Measurements from ENCODE around the gene GPC6. TPM values are rescaled to one million over a fixed set of nuclear protein-coding genes. Genes with fewer than 3 reads are reported as not detected.

GPC6 gene
- total and polyA plus RNA-seq, 10 donors, result 0.22 to 9.3 (median 4.5) TPM

- no peaks in the 10 kb centered on the region for H3K36me3 ChIP-seq
- TF ChIP-seq CTCF (IDR thresholded peaks at IDR 0.05 in 8 of 11, conservative IDR thresholded peaks at IDR 0.05 in 3 of 11) (no peak), POLR2A (IDR thresholded peaks at IDR 0.05) (no peak), POLR2AphosphoS5 (IDR thresholded peaks at IDR 0.05) (no peak)
These were observed 974.4 kb downstream of the GPC6 start for GRCh38 chr13:94201022-94201421.

GRCh38 chr13:94204163-94204562 lies 977.6 kb downstream of the GPC6 start:
- TF ChIP-seq POLR2A (IDR thresholded peaks at IDR 0.05), result no peak
- no peak for TF ChIP-seq POLR2AphosphoS5 (IDR thresholded peaks at IDR 0.05)
- no peak for TF ChIP-seq CTCF (IDR thresholded peaks at IDR 0.05 in 8 of 11, conservative IDR thresholded peaks at IDR 0.05 in 3 of 11)
- Histone ChIP-seq H3K27me3 (replicated peaks in 1 of 7) (no peaks in the 10 kb centered on the region), H3K36me3 (no peaks in the 10 kb centered on the region), H3K4me3 (no peak overlapping the region), H3K27ac (no peak overlapping the region), H3K4me1 (no peaks in the 10 kb centered on the region), H3K9me3 (no peaks in the 10 kb centered on the region)
- intact Hi-C loops (cut with DNase I; ENCODE audit: low total_unique reads), result no loop called here
- WGBS, 5 donors, result 76 to 92% (median 87%) methylated on average over 2 of the region's 2 CpGs
- DNase-seq, result no peak

More at GRCh38 chr13:94201022-94201421, 974.4 kb downstream of the GPC6 start:
- WGBS, 5 donors, result 82 to 94% (median 86%) methylated on average over 6 of the region's 6 CpGs
- H3K9me3 ChIP-seq, result no peaks in the 10 kb centered on the region
- no peak overlapping the region for H3K27ac ChIP-seq
- H3K4me3 ChIP-seq, result no peak overlapping the region
- H3K4me1 ChIP-seq, result no peaks in the 10 kb centered on the region
- no peaks in the 10 kb centered on the region for H3K27me3 ChIP-seq (replicated peaks in 1 of 7)
- no peak for DNase-seq
- intact Hi-C loops (cut with DNase I; ENCODE audit: low total_unique reads), result no loop called here

GRCh38 chr13:94204946-94205345 lies 978.3 kb downstream of the GPC6 start:
- no peak overlapping the region for H3K27ac ChIP-seq
- intact Hi-C loops (cut with DNase I; ENCODE audit: low total_unique reads), result no loop called here
- 26 to 36% (median 35%) methylated on average over 2 of the region's 2 CpGs for WGBS, 5 donors
- no peaks in the 10 kb centered on the region for H3K36me3 ChIP-seq
- no peak overlapping the region for H3K4me3 ChIP-seq
- DNase-seq, result no peak
- no peaks in the 10 kb centered on the region for H3K4me1 ChIP-seq
- H3K9me3 ChIP-seq, result no peaks in the 10 kb centered on the region
- no peaks in the 10 kb centered on the region for H3K27me3 ChIP-seq (replicated peaks in 1 of 7)
- no peak for TF ChIP-seq CTCF (IDR thresholded peaks at IDR 0.05 in 8 of 11, conservative IDR thresholded peaks at IDR 0.05 in 3 of 11)
- no peak for TF ChIP-seq POLR2AphosphoS5 (IDR thresholded peaks at IDR 0.05)
- TF ChIP-seq POLR2A (IDR thresholded peaks at IDR 0.05), result no peak

- 65 to 82% (median 77%) methylated on average over 3 of the region's 3 CpGs for WGBS, 5 donors
- TF ChIP-seq CTCF (IDR thresholded peaks at IDR 0.05 in 8 of 11, conservative IDR thresholded peaks at IDR 0.05 in 3 of 11), result no peak
- TF ChIP-seq POLR2A (IDR thresholded peaks at IDR 0.05), result no peak
- TF ChIP-seq POLR2AphosphoS5 (IDR thresholded peaks at IDR 0.05), result no peak
- H3K9me3 ChIP-seq, result no peaks in the 10 kb centered on the region
- H3K27ac ChIP-seq, result no peak overlapping the region
- no peak for DNase-seq
- intact Hi-C loops (cut with DNase I; ENCODE audit: low total_unique reads), result no loop called here
- H3K36me3 ChIP-seq, result no peaks in the 10 kb centered on the region
- no peaks in the 10 kb centered on the region for H3K4me1 ChIP-seq
- H3K4me3 ChIP-seq, result no peak overlapping the region
- no peaks in the 10 kb centered on the region for H3K27me3 ChIP-seq (replicated peaks in 1 of 7)
These were observed 979.3 kb downstream of the GPC6 start for GRCh38 chr13:94205896-94206295.
